Activated CD8-positive, alpha-beta T cell treated with anti-CD3 and anti-CD28 coated beads, Interleukin-2, amount 10 ng/mL, durations not matched to agents 7 days and 5 days (primary cell): ENCODE measurements around the gene PPARG. TPM values are rescaled to one million over a fixed set of nuclear protein-coding genes. Genes with fewer than 3 reads are reported as not detected.
"Not testable (repeated sequence)": the region's sequence is repeated elsewhere in the genome, so short reads cannot be mapped to it uniquely, and the experiment has no call there.

ENCODE experiments used
- ATAC-seq: fragments of 150-1000 bp; cut with Tn5 transposase; one replicate; pipeline ENCODE4 v1.10.0; 2021; ENCODE audit warnings: moderate library complexity
- CTCF ChIA-PET: fragments of 350-600 bp; sonication (Branson Sonifier 250); formaldehyde crosslinking; loops from one replicate; lab custom pipeline; 2021; ENCODE audit warnings: antibody characterized with exemption; lab: Charles Lee
- POLR2A ChIA-PET: fragments of 350-600 bp; sonication (Branson Sonifier 250); formaldehyde crosslinking; loops from one replicate; lab custom pipeline; 2021; ENCODE audit warnings: antibody characterized with exemption; lab: Charles Lee
- DNase-seq: peaks from one replicate; pipeline ENCODE4 v3.0.0-alpha.2; 2020
- H3K27ac Mint-ChIP-seq: one replicate; pipeline ENCODE4 v1.8.0; 2021; ENCODE audit warnings: mild to moderate bottlenecking, mixed read lengths
- H3K27me3 Mint-ChIP-seq: one replicate; pipeline ENCODE4 v1.8.0; 2021; ENCODE audit warnings: low read depth, mixed read lengths
- H3K36me3 Mint-ChIP-seq: one replicate; pipeline ENCODE4 v1.8.0; 2021; ENCODE audit warnings: low read depth, mixed read lengths
- H3K4me1 Mint-ChIP-seq: one replicate; pipeline ENCODE4 v1.8.0; 2021; ENCODE audit warnings: low read depth, mixed read lengths
- H3K4me3 Mint-ChIP-seq: one replicate; pipeline ENCODE4 v1.8.0; 2021; ENCODE audit warnings: mild to moderate bottlenecking, mixed read lengths
- H3K9me3 Mint-ChIP-seq: one replicate; pipeline ENCODE4 v1.8.0; 2022; ENCODE audit warnings: mixed read lengths; ENCODE audit not compliant: insufficient read depth
- total RNA-seq, 2 experiments: library from RNA; stranded (reverse); gene quantifications; one replicate each; pipeline ENCODE4 v1.2.3, GENCODE V29; 2021

PPARG gene
- total RNA-seq, 2 experiments from 2014 or later, result not detected

DNA sequence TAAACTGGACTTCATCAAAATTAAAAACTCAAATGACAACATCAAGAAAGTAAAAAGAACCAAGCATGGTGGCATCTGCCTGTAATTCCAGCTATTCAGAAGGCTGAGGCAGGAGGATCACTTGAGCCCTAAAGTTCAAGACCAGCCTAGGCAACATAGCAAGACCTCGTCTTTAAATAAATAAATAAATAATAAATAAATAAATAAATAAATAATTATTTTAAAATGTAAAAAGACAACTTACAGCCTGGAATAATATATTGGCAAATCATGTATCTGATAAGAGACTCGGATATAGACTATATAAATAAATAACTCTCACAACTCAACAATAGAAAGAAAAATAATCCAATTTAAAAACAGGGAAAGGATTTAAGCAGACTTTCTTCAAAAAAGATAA is 4.3 kb upstream of the PPARG start:
- Mint-ChIP-seq H3K36me3 (no peaks in the 10 kb centered on the region), H3K27me3 (peaks cover 48% of the 10 kb centered on the region), H3K4me3 (no peak overlapping the region), H3K27ac (no peak overlapping the region), H3K4me1 (peaks cover 5% of the 10 kb centered on the region), H3K9me3 (no peaks in the 10 kb centered on the region)
- DNase-seq, result no peak
- ChIA-PET CTCF (no interaction called here), POLR2A (no interaction called here)
- no peak for ATAC-seq

DNA sequence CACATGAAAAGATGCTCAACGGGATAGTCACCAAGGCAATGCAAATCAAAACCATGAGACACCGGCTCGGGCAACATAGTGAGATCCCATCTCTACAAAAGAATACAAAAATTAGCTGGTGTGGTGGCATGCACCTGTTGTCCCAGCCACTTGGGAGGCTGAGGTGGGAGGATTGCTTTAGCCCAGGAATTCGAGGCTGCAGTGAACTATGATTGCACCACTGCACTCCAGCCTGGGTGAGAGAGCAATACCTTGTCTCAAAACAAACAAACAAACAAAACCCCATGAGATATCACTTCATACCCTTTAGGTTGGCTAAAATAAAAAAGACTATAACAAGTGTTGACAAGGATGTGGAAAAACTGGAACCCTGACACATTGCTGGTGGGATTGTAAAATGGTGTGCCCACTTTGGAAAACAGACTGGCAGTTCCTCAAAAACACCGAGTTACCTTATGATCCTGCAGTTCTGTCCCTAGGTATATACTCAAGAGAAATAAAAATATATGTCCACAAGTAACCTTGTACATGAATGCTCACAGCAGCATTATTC is 3.8 kb upstream of the PPARG start:
- Mint-ChIP-seq H3K27ac (no peak overlapping the region), H3K4me3 (no peak overlapping the region), H3K27me3 (peaks cover 46% of the 10 kb centered on the region), H3K36me3 (no peaks in the 10 kb centered on the region), H3K4me1 (peaks cover 5% of the 10 kb centered on the region), H3K9me3 (no peaks in the 10 kb centered on the region)
- DNase-seq, result no peak
- CTCF ChIA-PET, result no interaction called here
- no peak for ATAC-seq
- POLR2A ChIA-PET, result no interaction called here

DNA sequence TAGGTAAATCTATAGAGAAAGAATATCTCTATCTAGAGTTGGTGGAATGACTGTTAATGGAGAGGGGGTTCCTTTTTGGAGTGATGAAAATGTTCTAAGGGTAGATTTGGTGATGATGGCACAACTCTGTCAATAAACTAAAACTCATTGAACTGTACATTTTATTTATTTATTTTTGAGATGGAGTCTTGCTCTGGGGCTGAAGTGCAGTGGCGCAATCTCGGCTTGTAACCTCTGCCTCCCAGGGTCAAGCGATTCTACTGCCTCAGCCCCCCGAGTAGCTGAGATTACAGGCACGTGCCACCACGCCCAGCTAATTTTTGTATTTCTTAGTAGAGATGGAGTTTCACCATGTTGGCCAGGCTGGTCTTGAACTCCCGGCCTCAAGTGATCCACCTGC is 3.1 kb upstream of the PPARG start:
- H3K4me1 Mint-ChIP-seq, POLR2A ChIA-PET, H3K27ac Mint-ChIP-seq, ATAC-seq, H3K4me3 Mint-ChIP-seq, DNase-seq, H3K9me3 Mint-ChIP-seq, H3K36me3 Mint-ChIP-seq: not testable (repeated sequence)
- CTCF ChIA-PET, result interaction anchor here (1.4 kb wide), 1 partner anchor 194 kb away, joined by 4 read pairs; no protein-coding TSS in a partner anchor
- peaks cover 45% of the 10 kb centered on the region for H3K27me3 Mint-ChIP-seq

DNA sequence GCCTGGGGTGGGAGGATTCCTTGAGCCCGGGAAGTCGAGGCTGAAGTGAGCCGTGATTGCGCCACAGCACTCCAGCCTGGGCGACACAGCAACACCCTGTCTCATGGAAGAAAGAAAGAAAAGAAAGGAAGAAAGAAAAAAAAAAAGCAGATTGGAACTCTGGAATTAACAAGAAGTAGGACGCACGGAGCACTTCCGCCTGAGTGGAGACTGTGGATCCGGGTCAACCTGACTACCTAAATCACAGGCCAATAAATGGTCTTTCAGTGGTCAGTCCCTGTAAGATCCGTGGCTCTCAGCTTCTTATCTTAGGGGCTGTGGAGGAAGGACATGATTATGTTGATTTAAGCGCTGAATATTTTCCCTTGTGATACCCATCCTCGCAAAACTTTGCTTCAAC is 2.4 kb upstream of the PPARG start:
- Mint-ChIP-seq H3K36me3 (no peaks in the 10 kb centered on the region), H3K4me1 (peaks cover 5% of the 10 kb centered on the region), H3K27me3 (peaks cover 48% of the 10 kb centered on the region), H3K27ac (no peak overlapping the region), H3K9me3 (no peaks in the 10 kb centered on the region), H3K4me3 (no peak overlapping the region)
- CTCF ChIA-PET, result interaction anchor here (1.4 kb wide), 1 partner anchor 193 kb away, joined by 4 read pairs; no protein-coding TSS in a partner anchor
- no peak for DNase-seq
- POLR2A ChIA-PET, result no interaction called here
- no peak for ATAC-seq

DNA sequence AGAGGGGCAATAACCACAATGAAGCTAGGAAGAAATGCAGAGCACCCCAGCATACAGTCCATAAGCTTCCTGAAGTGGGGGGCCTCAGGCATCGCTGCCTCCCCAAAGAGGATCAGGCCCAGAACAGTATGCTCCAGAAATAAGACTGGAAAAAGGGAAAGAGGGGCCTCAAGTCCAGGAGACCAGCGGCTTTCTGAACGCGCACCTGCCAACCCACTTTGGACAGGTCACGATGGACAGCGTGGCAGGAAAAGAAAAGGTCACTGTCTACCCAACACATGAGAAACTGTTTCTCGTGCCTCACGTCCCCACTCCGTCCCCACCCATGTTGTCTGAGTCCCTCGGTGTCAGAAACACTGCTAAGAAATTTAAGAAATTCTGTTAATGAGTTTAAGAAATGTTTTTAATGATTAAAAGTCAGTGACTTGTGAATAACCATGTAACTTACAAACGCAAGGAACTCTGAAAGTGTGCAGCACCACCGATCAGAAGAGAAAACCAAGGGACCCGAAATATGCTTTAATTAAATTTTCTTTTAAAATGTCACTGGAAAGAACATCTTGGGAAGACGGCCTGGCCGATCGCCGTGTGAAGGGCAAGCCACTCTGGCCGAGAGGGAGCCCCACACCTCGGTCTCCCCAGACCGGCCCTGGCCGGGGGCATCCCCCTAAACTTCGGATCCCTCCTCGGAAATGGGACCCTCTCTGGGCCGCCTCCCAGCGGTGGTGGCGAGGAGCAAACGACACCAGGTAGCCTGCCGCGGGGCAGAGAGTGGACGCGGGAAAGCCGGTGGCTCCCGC is 1.7 kb upstream of the PPARG start:
- DNase-seq (no peak), ATAC-seq (no peak)
- Mint-ChIP-seq H3K4me3 (peak overlapping the region; percentile 25), H3K4me1 (peaks cover 5% of the 10 kb centered on the region), H3K27ac (no peak overlapping the region), H3K27me3 (peaks cover 46% of the 10 kb centered on the region), H3K36me3 (no peaks in the 10 kb centered on the region), H3K9me3 (no peaks in the 10 kb centered on the region)
- CTCF ChIA-PET, result interaction anchor here (1.4 kb wide), 1 partner anchor 193 kb away, joined by 4 read pairs; no protein-coding TSS in a partner anchor
- POLR2A ChIA-PET, result no interaction called here

DNA sequence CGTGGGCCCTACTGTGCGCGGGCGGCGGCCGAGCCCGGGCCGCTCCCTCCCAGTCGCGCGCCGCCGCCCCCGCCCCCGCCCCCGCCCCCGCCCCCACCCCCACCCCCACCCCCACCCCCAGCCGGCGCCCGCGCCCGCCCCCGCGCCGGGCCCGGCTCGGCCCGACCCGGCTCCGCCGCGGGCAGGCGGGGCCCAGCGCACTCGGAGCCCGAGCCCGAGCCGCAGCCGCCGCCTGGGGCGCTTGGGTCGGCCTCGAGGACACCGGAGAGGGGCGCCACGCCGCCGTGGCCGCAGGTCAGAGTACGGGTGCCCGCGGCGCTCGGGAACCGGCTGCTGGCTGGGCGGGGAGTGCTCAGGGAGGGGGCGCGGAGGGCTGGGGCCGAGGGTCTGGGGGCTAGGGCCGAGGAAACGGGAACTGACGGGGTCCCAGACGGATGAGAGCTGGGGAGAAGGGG is 1.1 kb upstream of the PPARG start:
- Mint-ChIP-seq H3K4me3 (no peak overlapping the region), H3K36me3 (no peaks in the 10 kb centered on the region), H3K27ac (no peak overlapping the region), H3K27me3 (peaks cover 50% of the 10 kb centered on the region), H3K4me1 (peaks cover 5% of the 10 kb centered on the region), H3K9me3 (no peaks in the 10 kb centered on the region)
- ATAC-seq (no peak), DNase-seq (no peak)
- CTCF ChIA-PET, result no interaction called here
- POLR2A ChIA-PET, result no interaction called here

DNA sequence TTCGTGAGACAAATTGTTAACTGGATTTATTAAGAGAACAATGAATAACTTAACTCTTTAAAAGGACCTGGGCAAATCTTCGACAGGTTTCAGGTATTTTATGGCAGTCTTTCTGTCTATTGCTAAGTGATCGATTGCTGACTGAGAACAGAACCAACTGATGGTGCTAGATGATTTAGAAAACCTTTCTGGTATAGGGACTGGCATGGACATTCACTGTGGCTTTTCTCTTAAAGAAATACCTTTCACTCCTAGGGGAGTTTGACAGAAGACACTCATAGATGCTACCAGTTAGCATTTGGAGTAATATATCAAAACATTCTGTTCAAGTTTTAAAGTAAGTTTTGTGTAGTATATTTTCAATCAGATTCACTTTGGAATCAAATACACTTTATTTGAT is 654 bp downstream of the PPARG start:
- DNase-seq (no peak), ATAC-seq (no peak)
- H3K4me1 Mint-ChIP-seq, result peaks cover 5% of the 10 kb centered on the region
- H3K27me3 Mint-ChIP-seq, result peaks cover 47% of the 10 kb centered on the region
- H3K27ac Mint-ChIP-seq, result no peak overlapping the region
- H3K9me3 Mint-ChIP-seq, result no peaks in the 10 kb centered on the region
- POLR2A ChIA-PET, result no interaction called here
- no peak overlapping the region for H3K4me3 Mint-ChIP-seq
- no peaks in the 10 kb centered on the region for H3K36me3 Mint-ChIP-seq
- CTCF ChIA-PET, result no interaction called here

DNA sequence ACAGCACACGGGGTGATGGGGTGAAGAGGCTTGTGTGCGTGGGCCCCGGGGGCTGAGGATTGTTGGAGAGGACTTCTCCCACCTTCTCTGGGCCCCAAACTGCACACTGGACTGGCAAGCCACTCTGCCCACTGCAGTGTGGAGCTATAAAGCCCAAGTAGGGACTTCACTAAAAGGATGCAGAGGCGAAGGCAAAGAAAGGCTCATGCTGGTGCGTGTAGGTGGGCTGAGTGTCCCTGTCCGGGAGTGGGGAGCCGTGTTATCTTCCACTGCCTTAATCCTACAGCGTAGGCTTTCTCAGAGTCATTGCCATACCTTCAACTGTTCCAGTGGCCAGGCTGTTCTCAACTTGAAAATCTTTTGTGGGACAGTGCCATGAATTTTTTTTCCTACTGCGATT is 3.9 kb downstream of the PPARG start:
- peaks cover 5% of the 10 kb centered on the region for H3K4me1 Mint-ChIP-seq
- no peaks in the 10 kb centered on the region for H3K36me3 Mint-ChIP-seq
- DNase-seq (no peak), ATAC-seq (no peak)
- no peak overlapping the region for H3K4me3 Mint-ChIP-seq
- ChIA-PET CTCF (no interaction called here), POLR2A (no interaction called here)
- H3K27me3 Mint-ChIP-seq, result peaks cover 28% of the 10 kb centered on the region
- H3K9me3 Mint-ChIP-seq, result no peaks in the 10 kb centered on the region
- H3K27ac Mint-ChIP-seq, result no peak overlapping the region

DNA sequence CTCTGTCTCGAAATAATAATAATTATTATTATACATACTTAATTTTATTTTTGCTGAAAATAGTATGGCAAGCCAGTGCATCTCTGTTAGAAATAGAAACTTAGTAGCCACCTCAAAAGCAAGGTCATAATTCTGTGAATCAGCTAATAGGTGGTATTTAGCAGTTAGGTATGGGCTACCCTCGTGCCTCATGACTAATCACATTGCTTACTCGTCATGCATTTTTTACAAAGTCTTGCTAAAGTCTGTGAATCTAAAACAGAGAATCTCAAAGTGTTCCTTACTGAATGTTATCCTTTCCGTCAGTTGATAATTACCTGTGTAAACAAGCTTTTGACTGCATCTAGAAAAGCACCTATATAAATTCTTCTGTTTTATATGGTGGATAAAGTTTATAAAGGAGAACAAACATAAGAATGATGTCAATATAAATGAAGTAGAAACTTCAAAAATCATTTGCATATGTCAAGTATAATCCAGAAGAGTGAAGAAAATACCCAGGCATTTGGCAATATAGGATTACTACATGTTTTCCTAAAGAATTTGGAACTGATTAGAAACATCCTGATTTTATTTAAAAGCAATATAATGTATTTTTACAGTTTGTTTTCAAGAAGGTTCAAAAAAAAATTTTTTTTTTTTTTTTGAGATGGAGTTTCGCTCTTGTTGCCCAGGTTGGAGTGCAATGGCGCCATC is 6.2 kb downstream of the PPARG start:
- no peak for ATAC-seq

DNA sequence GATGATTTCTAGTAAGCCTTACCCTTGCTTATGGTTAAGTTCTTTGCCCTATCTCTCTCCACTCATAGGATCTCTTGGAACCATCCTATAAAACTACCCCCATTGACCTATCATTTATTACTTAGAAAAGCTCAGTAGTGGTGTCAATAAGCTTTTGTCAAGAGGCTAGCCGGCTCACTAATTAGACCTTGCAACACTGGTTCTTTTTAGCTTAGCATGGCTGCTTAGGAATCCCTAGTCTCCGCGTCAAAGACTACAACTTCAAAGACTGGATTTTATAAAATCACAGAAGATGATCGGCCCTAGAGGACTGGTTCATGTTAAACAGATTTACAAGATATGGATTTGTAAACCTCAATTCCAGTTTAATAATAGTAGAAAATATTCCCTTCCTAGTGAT is 7.6 kb downstream of the PPARG start:
- Mint-ChIP-seq H3K4me1 (no peaks in the 10 kb centered on the region), H3K27me3 (peaks cover 13% of the 10 kb centered on the region), H3K9me3 (no peaks in the 10 kb centered on the region), H3K27ac (no peak overlapping the region), H3K36me3 (no peaks in the 10 kb centered on the region), H3K4me3 (no peak overlapping the region)
- ATAC-seq, result no peak
- DNase-seq, result no peak
- ChIA-PET POLR2A (no interaction called here), CTCF (no interaction called here)

More for the DNA sequence above, 6.2 kb downstream of the PPARG start:
- Mint-ChIP-seq H3K4me1 (no peaks in the 10 kb centered on the region), H3K36me3 (no peaks in the 10 kb centered on the region), H3K9me3 (no peaks in the 10 kb centered on the region), H3K27ac (no peak overlapping the region), H3K27me3 (peaks cover 16% of the 10 kb centered on the region), H3K4me3 (no peak overlapping the region)
- POLR2A ChIA-PET, result interaction anchor here (0.7 kb wide), 1 partner anchor 304 kb away, joined by 3 read pairs; no protein-coding TSS in a partner anchor
- CTCF ChIA-PET, result interaction anchor here (1.0 kb wide), 1 partner anchor 160 kb away, joined by 4 read pairs; no protein-coding TSS in a partner anchor
- no peak for DNase-seq

DNA sequence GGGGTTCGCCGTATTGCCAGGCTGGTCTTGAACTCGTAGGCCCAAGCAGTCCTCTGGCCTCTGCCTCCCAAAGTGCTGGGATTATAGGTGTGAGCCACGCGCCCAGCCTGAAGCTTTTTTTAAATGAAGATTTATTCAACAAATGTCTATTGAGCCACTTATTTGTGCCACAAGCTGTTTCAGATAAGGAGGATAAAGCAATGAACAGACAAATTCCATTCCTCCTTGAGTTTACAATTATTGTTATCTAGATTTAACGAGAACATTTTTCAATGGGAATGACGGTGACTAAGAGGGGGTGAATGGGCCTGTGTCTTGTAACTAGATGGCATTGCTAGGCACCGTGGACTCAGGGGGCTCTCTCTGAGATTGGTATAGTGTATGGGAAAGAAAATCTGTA is 10.2 kb downstream of the PPARG start:
- peaks cover 17% of the 10 kb centered on the region for H3K27me3 Mint-ChIP-seq
- H3K4me3 Mint-ChIP-seq, result no peak overlapping the region
- H3K9me3 Mint-ChIP-seq, result no peaks in the 10 kb centered on the region
- H3K36me3 Mint-ChIP-seq, result no peaks in the 10 kb centered on the region
- DNase-seq (no peak), ATAC-seq (no peak)
- CTCF ChIA-PET, result no interaction called here
- H3K4me1 Mint-ChIP-seq, result no peaks in the 10 kb centered on the region
- H3K27ac Mint-ChIP-seq, result no peak overlapping the region
- POLR2A ChIA-PET, result no interaction called here

DNA sequence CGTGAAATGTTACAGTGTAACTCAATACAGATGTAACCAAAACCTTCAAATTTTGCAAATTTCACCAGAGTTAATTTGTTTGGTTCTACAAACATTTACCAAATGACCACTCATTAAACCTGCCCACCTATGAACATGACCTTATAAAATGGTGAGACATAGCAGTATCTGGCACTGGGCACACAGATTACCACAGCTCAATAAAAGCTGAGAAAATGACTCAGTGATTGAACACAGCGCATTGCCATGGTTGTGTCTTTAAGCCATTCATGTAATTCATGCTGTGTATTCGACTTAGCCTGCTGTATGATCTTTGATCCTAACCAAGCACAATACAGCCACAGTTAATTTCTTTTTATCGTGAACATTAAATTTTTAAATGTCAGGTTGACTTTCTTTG is 11.3 kb downstream of the PPARG start:
- ChIA-PET POLR2A (no interaction called here), CTCF (no interaction called here)
- no peaks in the 10 kb centered on the region for H3K9me3 Mint-ChIP-seq
- ATAC-seq (no peak), DNase-seq (no peak)
- no peaks in the 10 kb centered on the region for H3K4me1 Mint-ChIP-seq
- H3K36me3 Mint-ChIP-seq, result no peaks in the 10 kb centered on the region
- H3K27me3 Mint-ChIP-seq, result peaks cover 17% of the 10 kb centered on the region
- no peak overlapping the region for H3K27ac Mint-ChIP-seq
- H3K4me3 Mint-ChIP-seq, result no peak overlapping the region
